ENCODE measurements around the gene FXR1.
"Not testable (repeated sequence)": the region's sequence is repeated elsewhere in the genome, so short reads cannot be mapped to it uniquely, and the experiment has no call there.

Gene FXR1

DNA sequence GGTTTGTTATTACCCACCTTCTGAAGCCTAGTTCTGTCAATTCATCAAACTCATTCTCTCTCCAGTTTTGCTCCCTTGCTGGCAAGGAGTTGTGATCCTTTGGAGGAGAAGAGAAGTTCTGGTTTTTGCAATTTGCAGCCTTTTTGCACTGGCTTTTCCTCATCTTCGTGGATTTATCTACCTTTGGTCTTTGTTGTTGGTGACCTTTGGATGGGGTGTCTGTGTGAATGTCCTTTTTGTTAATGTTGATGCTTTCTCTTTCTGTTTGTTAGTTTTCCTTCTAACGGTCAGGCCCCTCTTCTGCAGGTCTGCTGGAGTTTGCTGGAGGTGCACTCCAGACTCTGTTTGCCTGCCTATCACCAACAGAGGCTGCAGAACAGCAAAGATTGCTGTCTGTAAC lies 91.0 kb downstream of the FXR1 start:
- in situ Hi-C loops (cut with MboI; ENCODE audit: low sequenced_read_pairs) = not testable (repeated sequence)

DNA sequence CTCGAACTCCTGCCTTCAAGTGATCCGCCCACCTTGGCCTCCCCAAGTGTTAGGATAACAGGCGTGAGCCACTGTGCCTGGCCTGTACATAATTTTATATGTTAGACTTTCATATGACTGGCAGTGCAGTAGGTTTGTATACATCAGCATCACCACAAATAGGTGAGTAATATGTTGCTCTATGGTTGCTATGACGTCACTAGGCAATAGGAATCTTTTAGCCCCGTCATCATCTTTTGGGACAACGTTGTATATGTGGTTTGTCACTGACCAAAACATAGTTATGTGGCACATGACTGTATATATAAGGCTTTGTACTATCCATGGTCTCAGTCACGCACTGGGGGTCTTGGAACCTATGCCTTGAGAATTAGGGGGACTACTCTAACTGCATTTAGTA lies 94.1 kb downstream of the FXR1 start:
- in situ Hi-C loops (cut with MboI; ENCODE audit: low sequenced_read_pairs) = no loop called here

DNA sequence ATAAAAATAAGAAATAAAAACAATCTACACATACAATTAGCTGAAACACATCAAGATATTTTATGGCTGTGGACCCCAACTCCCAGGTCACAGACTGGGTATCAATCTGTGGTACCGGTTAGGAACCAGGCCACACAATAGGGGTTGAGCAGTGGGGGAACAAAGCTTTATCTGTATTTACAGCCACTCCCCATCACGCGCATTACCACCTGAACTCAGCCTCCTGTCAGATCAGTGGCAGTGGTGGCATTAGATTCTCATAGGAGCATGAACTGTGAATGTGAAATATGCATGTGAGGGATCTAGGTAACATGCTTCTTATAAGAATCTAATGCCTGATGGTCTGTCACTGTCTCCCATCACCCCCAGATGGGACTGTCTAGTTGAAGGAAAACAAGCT lies 94.8 kb downstream of the FXR1 start:
- in situ Hi-C loops (cut with MboI; ENCODE audit: low sequenced_read_pairs) = no loop called here

- in situ Hi-C loops (cut with MboI; ENCODE audit: low sequenced_read_pairs) = no loop called here
These were observed 96.3 kb downstream of the FXR1 start for GRCh38 chr3:181008796-181009195.

- in situ Hi-C loops (cut with MboI; ENCODE audit: low sequenced_read_pairs) = no loop called here
These were observed 96.8 kb downstream of the FXR1 start for GRCh38 chr3:181009225-181009624.

GRCh38 chr3:181017690-181018089 lies 105.2 kb downstream of the FXR1 start:
- in situ Hi-C loops (cut with MboI; ENCODE audit: low sequenced_read_pairs) = no loop called here

DNA sequence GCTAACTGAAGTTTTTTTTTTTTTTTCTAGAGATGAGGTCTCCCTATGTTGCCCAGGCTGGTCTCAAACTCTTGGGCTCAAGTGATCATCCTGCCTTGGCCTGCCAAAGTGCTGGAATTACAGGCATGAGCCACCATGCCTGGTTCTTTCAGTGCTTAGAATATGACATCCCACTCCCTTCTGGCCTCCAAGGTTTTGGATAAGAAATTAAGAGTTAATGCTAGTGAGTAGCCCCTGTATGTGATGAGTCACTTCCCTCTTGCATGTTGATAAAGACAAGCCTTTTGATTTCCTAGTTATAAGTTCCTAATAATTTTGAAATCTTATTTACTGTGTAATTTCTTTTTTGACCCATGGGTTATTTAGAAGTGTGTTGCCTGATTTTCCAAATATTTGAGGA lies 112.7 kb downstream of the FXR1 start:
- in situ Hi-C loops (cut with MboI; ENCODE audit: low sequenced_read_pairs) = no loop called here

DNA sequence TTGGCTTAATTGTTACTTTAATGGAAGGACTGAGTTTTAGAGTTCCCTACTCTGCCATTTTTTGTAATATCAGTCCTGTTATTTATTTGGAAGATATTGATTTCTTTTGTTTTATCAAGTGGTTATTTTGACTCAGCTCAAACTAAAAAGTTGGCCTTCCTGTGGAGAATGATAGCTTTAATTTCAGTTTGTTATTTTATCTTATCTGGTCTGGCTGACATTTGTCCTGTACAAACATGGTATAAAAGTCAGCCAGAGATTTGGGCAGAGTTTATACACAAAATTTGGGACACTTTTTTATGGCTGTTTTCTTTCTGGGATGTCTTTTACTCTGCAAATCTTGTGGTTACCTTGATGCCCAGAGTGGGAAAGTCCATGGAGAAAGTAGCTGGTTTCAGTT lies 118.5 kb downstream of the FXR1 start:
- in situ Hi-C loops (cut with MboI; ENCODE audit: low sequenced_read_pairs) = no loop called here
